ENCODE results near the gene CDH23.

CDH23 gene

DNA sequence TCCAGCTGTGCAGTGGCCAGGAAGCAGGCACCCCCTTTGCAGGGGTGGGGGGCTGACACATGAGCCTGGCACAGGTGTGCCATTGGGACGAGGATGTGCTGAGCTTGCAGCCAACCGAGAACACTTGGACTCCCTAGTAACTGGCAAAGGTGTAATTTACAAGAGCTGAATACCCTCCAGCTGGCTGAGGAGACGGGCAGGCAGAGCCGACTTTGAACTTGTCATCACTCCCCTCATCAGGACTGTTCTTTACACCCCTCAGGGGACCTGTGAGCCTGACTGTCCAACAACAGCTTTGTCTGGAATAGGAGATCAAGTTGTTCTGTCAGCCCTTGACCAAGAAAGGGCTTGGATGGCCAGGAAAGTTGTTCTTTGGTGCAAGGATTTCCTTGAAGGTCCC is 61.2 kb downstream of the CDH23 start:
- no peaks in the 10 kb centered on the region for H3K36me3 ChIP-seq (ENCODE audit: control insufficient read depth, insufficient read depth, low read length)
- H3K27me3 ChIP-seq (ENCODE audit: control insufficient read depth, insufficient read depth, low read length): no peaks in the 10 kb centered on the region; the same call in 1 of the 2 replicates
- H3K9ac ChIP-seq (ENCODE audit: low read length): no peak overlapping the region
- no peak overlapping the region for H3K4me3 ChIP-seq (ENCODE audit: low read depth, low read length)
- no peaks in the 10 kb centered on the region for H3K9me3 ChIP-seq (ENCODE audit: control insufficient read depth, insufficient read depth, low read depth, low read length)
- H3K27ac ChIP-seq (ENCODE audit: low read depth, low read length): no peak overlapping the region
- H3K4me1 ChIP-seq (ENCODE audit: control insufficient read depth, insufficient read depth, low read length): no peaks in the 10 kb centered on the region

DNA sequence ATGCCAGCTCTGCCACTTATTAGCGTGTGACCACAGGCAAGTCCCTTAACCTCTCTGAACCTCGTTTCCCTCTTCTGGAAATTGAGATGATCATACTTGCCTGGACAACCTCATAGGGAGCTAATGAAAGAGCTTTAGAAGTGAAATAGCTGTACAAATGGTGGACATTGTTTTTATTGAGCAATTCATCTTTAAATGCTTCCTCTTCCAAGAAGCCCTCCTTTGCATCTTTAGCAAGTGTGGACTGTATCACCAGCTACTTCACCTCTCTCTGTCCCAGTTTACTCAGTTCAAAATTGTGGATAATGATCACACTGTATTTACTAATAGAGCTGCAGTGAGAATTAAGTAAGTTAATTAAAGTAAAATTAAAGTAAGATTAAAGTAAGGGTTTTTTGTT is 61.7 kb downstream of the CDH23 start:
- no peak overlapping the region for H3K4me3 ChIP-seq (ENCODE audit: low read depth, low read length)
- H3K36me3 ChIP-seq (ENCODE audit: control insufficient read depth, insufficient read depth, low read length): no peaks in the 10 kb centered on the region
- H3K27me3 ChIP-seq (ENCODE audit: control insufficient read depth, insufficient read depth, low read length): no peaks in the 10 kb centered on the region; the same call in 1 of the 2 replicates
- H3K9ac ChIP-seq (ENCODE audit: low read length): no peak overlapping the region
- H3K27ac ChIP-seq (ENCODE audit: low read depth, low read length): no peak overlapping the region
- H3K4me1 ChIP-seq (ENCODE audit: control insufficient read depth, insufficient read depth, low read length): no peaks in the 10 kb centered on the region
- H3K9me3 ChIP-seq (ENCODE audit: control insufficient read depth, insufficient read depth, low read depth, low read length): no peaks in the 10 kb centered on the region

DNA sequence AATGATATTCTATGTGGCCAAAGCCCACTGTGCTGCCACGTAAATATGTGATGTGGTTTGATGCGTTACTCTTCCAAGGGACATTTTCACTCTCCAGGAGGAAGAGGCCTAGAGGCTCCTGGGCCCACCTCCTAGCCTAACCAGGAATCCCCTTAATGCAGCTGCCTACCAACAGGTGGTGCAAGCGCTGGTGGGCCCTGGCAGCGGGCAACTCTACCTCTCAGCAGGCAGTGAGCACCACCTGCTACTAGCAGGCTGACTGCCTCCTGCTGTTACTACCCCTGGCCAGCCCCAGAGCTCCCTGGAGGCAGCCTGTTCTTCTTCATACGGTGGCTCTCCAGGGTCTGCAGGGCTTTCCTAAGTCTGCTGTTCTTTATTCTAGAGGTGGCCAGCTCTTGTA is 62.8 kb downstream of the CDH23 start:
- no peaks in the 10 kb centered on the region for H3K4me1 ChIP-seq (ENCODE audit: control insufficient read depth, insufficient read depth, low read length)
- H3K36me3 ChIP-seq (ENCODE audit: control insufficient read depth, insufficient read depth, low read length): no peaks in the 10 kb centered on the region
- H3K4me3 ChIP-seq (ENCODE audit: low read depth, low read length): no peak overlapping the region
- H3K27me3 ChIP-seq (ENCODE audit: control insufficient read depth, insufficient read depth, low read length): no peaks in the 10 kb centered on the region; the same call in 1 of the 2 replicates
- no peak overlapping the region for H3K9ac ChIP-seq (ENCODE audit: low read length)
- H3K9me3 ChIP-seq (ENCODE audit: control insufficient read depth, insufficient read depth, low read depth, low read length): no peaks in the 10 kb centered on the region
- H3K27ac ChIP-seq (ENCODE audit: low read depth, low read length): no peak overlapping the region

DNA sequence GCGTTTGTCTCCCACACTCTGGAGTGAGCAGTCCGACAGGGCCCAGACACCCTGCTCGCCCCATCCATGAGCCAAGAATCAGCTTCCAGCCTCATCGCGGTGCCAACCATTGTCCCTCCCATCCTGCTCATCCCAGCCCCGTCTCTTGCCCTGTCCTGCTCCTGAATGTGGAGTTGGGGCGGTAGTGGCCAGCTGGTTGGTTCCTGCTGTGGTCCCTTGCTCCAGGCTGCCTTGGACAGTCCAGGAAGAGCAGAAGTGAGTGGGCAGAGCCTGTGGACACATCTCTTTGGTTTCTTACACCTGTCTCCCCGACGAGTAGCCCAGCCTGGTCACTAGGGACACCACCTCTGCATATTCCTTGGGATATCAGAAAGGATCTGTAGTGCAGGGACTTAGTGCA is 63.9 kb downstream of the CDH23 start:
- Histone ChIP-seq H3K36me3 (ENCODE audit: control insufficient read depth, insufficient read depth, low read length) (no peaks in the 10 kb centered on the region), H3K27ac (ENCODE audit: low read depth, low read length) (no peak overlapping the region), H3K4me3 (ENCODE audit: low read depth, low read length) (no peak overlapping the region), H3K27me3 (ENCODE audit: control insufficient read depth, insufficient read depth, low read length) (no peaks in the 10 kb centered on the region; the same call in 1 of the 2 replicates), H3K4me1 (ENCODE audit: control insufficient read depth, insufficient read depth, low read length) (no peaks in the 10 kb centered on the region), H3K9ac (ENCODE audit: low read length) (no peak overlapping the region), H3K9me3 (ENCODE audit: control insufficient read depth, insufficient read depth, low read depth, low read length) (no peaks in the 10 kb centered on the region)

DNA sequence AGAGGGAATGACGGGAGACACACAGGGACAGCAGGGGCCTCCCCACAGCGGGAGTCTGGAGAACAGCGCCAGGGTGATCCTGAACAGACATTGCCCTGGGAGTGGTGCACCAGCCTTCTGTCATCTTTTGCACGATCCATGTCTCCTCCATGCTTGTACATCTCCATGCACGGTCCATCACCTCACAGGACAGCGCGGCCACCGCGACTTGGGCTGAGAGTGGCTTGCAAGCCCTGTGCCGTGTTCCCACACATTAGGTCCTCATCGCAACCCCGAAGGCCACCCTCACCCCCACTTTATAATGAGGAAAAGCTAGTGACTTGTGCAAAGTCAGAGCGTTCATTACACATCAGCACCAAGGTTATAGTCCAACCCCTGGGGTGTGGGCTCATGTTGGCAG is 64.7 kb downstream of the CDH23 start:
- H3K27me3 ChIP-seq (ENCODE audit: control insufficient read depth, insufficient read depth, low read length): no peaks in the 10 kb centered on the region
- H3K9me3 ChIP-seq (ENCODE audit: control insufficient read depth, insufficient read depth, low read depth, low read length): no peaks in the 10 kb centered on the region
- no peak overlapping the region for H3K27ac ChIP-seq (ENCODE audit: low read depth, low read length)
- no peaks in the 10 kb centered on the region for H3K36me3 ChIP-seq (ENCODE audit: control insufficient read depth, insufficient read depth, low read length)
- no peak overlapping the region for H3K9ac ChIP-seq (ENCODE audit: low read length)
- H3K4me3 ChIP-seq (ENCODE audit: low read depth, low read length): no peak overlapping the region
- no peaks in the 10 kb centered on the region for H3K4me1 ChIP-seq (ENCODE audit: control insufficient read depth, insufficient read depth, low read length)

DNA sequence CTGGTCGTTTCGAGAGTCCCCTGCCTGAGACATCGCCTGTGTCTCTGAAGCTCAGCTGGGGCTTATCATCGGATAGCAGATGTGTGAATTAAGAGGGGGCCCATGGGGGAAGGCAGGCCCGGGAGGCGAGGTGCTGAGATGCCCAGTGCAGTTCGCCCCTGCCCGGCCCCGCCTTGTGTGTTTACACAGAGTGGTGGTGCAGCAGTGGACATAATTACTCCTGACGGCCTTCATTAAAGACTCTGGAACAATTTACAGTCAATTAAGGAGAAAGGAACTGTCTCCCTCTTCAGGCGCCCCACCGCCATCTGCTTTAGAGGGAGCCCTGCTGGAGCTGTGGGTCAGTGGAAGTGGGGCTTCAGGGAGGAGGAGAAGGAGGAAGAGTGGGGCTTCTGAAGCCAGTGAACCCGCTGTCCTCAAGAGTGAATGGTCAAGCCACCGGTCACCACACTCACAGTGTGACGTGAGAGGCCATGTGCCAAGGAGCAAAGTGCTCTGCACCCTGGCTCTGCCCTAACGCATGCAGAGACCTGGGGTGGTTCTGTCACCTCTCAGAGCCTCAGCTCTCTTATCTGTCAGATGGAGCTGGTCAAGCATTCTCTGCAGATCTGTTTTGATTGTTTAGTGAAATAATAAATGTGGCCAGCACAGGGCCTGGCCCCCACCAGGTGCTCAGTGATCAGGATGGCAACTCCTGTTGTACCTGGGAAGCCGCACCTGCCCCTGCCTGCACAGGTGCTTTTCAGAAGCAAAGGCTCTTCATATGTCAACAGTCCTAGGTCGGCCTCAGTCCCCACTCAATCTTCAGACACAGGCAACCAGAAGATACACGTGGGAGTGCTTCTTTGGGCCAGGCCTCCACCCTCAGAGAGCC is 65.6 kb downstream of the CDH23 start:
- no peaks in the 10 kb centered on the region for H3K4me1 ChIP-seq (ENCODE audit: control insufficient read depth, insufficient read depth, low read length)
- H3K9ac ChIP-seq (ENCODE audit: low read length): no peak overlapping the region
- H3K27me3 ChIP-seq (ENCODE audit: control insufficient read depth, insufficient read depth, low read length): no peaks in the 10 kb centered on the region
- H3K36me3 ChIP-seq (ENCODE audit: control insufficient read depth, insufficient read depth, low read length): no peaks in the 10 kb centered on the region
- H3K4me3 ChIP-seq (ENCODE audit: low read depth, low read length): no peak overlapping the region
- no peak overlapping the region for H3K27ac ChIP-seq (ENCODE audit: low read depth, low read length)
- no peaks in the 10 kb centered on the region for H3K9me3 ChIP-seq (ENCODE audit: control insufficient read depth, insufficient read depth, low read depth, low read length)

DNA sequence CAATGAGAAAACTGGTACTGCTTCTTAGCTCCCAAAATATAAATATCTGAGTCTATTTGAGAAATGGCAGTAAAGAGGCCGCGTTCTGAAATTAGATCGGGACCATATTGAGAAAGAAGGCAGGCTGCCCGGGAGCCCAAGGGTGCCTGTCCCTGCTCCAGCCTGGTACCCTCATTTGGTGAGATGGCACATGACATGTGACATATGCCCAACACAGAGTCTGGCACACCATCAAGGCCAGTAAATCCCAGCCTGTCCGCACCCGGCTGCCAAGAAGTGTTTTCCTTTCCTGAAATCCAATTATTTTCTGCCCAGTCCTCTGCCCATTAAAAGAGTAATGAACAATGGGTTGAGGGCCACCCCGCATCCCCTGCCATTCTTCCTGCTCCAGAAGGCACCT is 66.4 kb downstream of the CDH23 start:
- no peak overlapping the region for H3K4me3 ChIP-seq (ENCODE audit: low read depth, low read length)
- H3K9ac ChIP-seq (ENCODE audit: low read length): no peak overlapping the region
- no peaks in the 10 kb centered on the region for H3K4me1 ChIP-seq (ENCODE audit: control insufficient read depth, insufficient read depth, low read length)
- H3K9me3 ChIP-seq (ENCODE audit: control insufficient read depth, insufficient read depth, low read depth, low read length): no peaks in the 10 kb centered on the region
- no peaks in the 10 kb centered on the region for H3K36me3 ChIP-seq (ENCODE audit: control insufficient read depth, insufficient read depth, low read length)
- H3K27ac ChIP-seq (ENCODE audit: low read depth, low read length): no peak overlapping the region
- H3K27me3 ChIP-seq (ENCODE audit: control insufficient read depth, insufficient read depth, low read length): no peaks in the 10 kb centered on the region

DNA sequence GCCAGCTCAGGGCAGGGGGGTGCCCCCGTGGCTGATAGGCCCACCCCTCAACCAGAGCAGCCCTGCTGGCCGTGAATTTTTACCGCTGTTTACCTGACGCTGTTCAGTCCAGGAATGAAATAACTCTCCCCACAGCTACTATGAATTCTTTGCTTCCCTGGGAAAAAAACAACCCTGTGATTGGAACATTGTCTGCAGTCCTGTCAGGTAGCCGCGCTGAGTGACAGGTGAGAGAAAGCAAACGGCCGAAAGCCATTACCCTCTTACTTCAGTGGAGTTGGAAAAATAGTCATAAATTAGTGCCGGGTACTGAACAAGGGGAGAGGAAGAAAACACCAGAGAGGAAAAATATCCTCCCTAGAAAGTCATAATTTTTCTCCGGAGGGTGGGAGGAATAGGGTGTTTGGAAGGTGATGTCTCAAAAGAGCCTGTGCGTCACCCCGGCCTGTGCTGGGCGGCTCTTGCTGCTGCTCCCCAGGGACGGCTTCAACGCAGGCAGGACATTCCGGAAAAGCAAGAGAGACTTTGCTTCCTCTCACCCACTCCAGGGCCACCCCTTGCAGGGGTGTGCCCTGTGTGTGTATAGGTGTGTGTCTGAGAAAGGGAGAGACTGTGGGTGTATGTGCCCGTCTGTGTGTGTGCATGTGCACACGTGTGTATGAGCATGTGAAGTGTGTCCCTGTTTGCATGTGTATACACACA is 69.0 kb downstream of the CDH23 start:
- Histone ChIP-seq H3K36me3 (ENCODE audit: control insufficient read depth, insufficient read depth, low read length) (no peaks in the 10 kb centered on the region), H3K9me3 (ENCODE audit: control insufficient read depth, insufficient read depth, low read depth, low read length) (no peaks in the 10 kb centered on the region), H3K27me3 (ENCODE audit: control insufficient read depth, insufficient read depth, low read length) (no peaks in the 10 kb centered on the region), H3K4me1 (ENCODE audit: control insufficient read depth, insufficient read depth, low read length) (no peaks in the 10 kb centered on the region), H3K9ac (ENCODE audit: low read length) (no peak overlapping the region), H3K4me3 (ENCODE audit: low read depth, low read length) (no peak overlapping the region), H3K27ac (ENCODE audit: low read depth, low read length) (no peak overlapping the region)

DNA sequence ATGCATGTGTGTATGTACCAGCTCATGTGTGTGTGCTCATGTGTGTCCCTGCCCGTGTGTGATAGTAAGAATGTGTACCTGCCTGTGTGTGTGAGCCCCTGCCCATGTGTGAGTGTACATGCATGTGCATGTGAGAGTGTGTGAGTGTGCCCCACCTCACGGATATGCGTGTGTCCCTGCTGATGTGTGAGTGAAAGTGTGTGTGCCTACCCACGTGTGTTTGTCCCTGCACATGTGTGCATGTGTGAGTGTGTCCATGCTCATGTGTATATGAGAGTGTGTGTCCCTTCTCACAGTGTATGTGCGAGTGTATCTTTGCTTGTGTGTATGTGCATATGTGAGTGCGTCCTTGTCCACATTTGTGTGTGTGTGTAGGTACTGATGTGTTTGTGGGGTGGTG is 69.6 kb downstream of the CDH23 start:
- H3K9me3 ChIP-seq (ENCODE audit: control insufficient read depth, insufficient read depth, low read depth, low read length): no peaks in the 10 kb centered on the region
- H3K4me3 ChIP-seq (ENCODE audit: low read depth, low read length): no peak overlapping the region
- no peaks in the 10 kb centered on the region for H3K27me3 ChIP-seq (ENCODE audit: control insufficient read depth, insufficient read depth, low read length)
- H3K27ac ChIP-seq (ENCODE audit: low read depth, low read length): no peak overlapping the region
- no peaks in the 10 kb centered on the region for H3K36me3 ChIP-seq (ENCODE audit: control insufficient read depth, insufficient read depth, low read length)
- H3K4me1 ChIP-seq (ENCODE audit: control insufficient read depth, insufficient read depth, low read length): no peaks in the 10 kb centered on the region
- H3K9ac ChIP-seq (ENCODE audit: low read length): no peak overlapping the region

DNA sequence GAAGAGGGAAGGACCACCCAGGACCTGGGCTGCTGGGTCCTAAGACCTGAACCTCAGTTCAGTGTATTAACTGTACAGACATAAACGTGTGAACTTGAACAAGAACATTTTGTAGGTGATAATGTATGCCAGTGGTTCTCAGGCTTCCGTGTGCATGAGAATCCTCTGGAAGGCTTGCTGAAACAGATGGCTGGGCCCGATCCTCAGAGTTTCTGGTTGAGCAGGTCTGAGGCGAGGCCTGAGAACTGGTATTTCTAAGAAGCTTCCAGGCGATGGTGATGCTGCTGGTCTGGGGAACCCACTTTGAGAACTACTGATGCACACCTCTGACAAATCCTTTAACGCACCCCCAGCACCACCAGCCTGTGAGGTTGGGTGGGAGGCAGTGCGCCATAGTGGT is 70.4 kb downstream of the CDH23 start:
- Histone ChIP-seq H3K9me3 (ENCODE audit: control insufficient read depth, insufficient read depth, low read depth, low read length) (no peaks in the 10 kb centered on the region), H3K27me3 (ENCODE audit: control insufficient read depth, insufficient read depth, low read length) (no peaks in the 10 kb centered on the region), H3K4me3 (ENCODE audit: low read depth, low read length) (no peak overlapping the region), H3K27ac (ENCODE audit: low read depth, low read length) (no peak overlapping the region), H3K36me3 (ENCODE audit: control insufficient read depth, insufficient read depth, low read length) (no peaks in the 10 kb centered on the region), H3K9ac (ENCODE audit: low read length) (no peak overlapping the region), H3K4me1 (ENCODE audit: control insufficient read depth, insufficient read depth, low read length) (no peaks in the 10 kb centered on the region)

DNA sequence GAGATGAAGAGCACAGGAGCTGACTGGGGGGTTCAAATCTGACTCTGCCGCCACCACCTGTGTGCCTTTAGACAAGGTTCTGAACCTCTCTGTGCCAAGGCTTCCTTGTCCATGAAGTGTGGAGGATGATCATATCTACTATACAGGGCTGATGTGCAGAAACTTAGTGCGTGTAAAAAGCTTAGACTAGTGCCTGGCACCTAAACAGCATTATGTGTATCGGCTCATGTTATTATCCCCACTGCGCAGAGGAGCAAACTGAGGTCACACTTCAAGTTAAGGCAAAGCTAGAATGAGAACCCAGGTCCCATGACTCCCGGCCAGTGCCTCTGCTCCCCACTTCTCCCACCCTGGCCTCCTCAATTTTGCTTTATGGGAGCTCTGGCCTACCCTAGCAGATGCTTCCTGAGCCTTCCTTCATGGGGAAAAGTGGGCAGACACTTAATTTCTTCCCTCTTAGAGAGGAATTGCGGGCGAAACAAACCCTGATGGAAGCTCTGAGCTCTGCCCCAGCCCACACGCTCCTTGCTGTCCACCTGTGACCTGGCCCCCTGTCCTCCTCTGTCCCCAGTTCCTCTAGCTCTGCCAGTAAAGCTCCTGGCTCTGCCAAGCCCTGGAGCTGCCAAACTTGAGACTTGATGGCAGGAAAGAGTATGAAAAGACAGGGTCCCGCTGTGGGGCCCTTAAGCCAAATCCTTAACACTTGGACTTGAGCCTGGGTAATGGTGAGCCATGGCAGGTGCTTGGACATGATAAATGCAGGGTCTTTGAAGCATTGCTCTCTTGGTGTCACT is 71.0 kb downstream of the CDH23 start:
- H3K9ac ChIP-seq (ENCODE audit: low read length): no peak overlapping the region
- no peaks in the 10 kb centered on the region for H3K9me3 ChIP-seq (ENCODE audit: control insufficient read depth, insufficient read depth, low read depth, low read length)
- no peaks in the 10 kb centered on the region for H3K4me1 ChIP-seq (ENCODE audit: control insufficient read depth, insufficient read depth, low read length)
- no peak overlapping the region for H3K4me3 ChIP-seq (ENCODE audit: low read depth, low read length)
- no peaks in the 10 kb centered on the region for H3K27me3 ChIP-seq (ENCODE audit: control insufficient read depth, insufficient read depth, low read length)
- H3K27ac ChIP-seq (ENCODE audit: low read depth, low read length): no peak overlapping the region
- no peaks in the 10 kb centered on the region for H3K36me3 ChIP-seq (ENCODE audit: control insufficient read depth, insufficient read depth, low read length)
